Measurements from ENCODE around the gene ZNF385C.

The ZNF385C gene

GRCh38 chr17:42118545-42118944, 20.3 kb upstream of the ZNF385C start:
- in situ Hi-C loops (cut with MboI; ENCODE audit: low pct_unique_long_range_greater_than_20kb, low sequenced_read_pairs, unreplicated experiment), result loop anchor here (10.0 to 25.0 kb wide), 2 partner anchors 94 to 381 kb away; partner anchors contain the start of genes HAP1 and NKIRAS2
- peak; percentile 64 for DNase-seq (ENCODE audit: low spot score)
- TF ChIP-seq CTCF (IDR thresholded peaks at IDR 0.05; ENCODE audit: extremely low read depth, insufficient read depth, missing control alignments), result peak; percentile 69

- in situ Hi-C loops (cut with MboI; ENCODE audit: low pct_unique_long_range_greater_than_20kb, low sequenced_read_pairs, unreplicated experiment), result loop anchor here (10.0 to 25.0 kb wide), 2 partner anchors 93 to 381 kb away; partner anchors contain the start of genes HAP1 and NKIRAS2
- no peak for TF ChIP-seq CTCF (IDR thresholded peaks at IDR 0.05; ENCODE audit: extremely low read depth, insufficient read depth, missing control alignments)
- no peak for DNase-seq (ENCODE audit: low spot score)
Observed at GRCh38 chr17:42118126-42118510, 19.8 kb upstream of the ZNF385C start.

GRCh38 chr17:42117397-42118125, 19.3 kb upstream of the ZNF385C start:
- TF ChIP-seq CTCF (IDR thresholded peaks at IDR 0.05; ENCODE audit: extremely low read depth, insufficient read depth, missing control alignments), result no peak
- in situ Hi-C loops (cut with MboI; ENCODE audit: low pct_unique_long_range_greater_than_20kb, low sequenced_read_pairs, unreplicated experiment), result loop anchor here (10.0 to 25.0 kb wide), 2 partner anchors 93 to 380 kb away; partner anchors contain the start of genes HAP1 and NKIRAS2
- DNase-seq (ENCODE audit: low spot score), result no peak

- TF ChIP-seq CTCF (IDR thresholded peaks at IDR 0.05; ENCODE audit: extremely low read depth, insufficient read depth, missing control alignments), result peak; percentile 88
- peak; percentile 84 for DNase-seq (ENCODE audit: low spot score)
- in situ Hi-C loops (cut with MboI; ENCODE audit: low pct_unique_long_range_greater_than_20kb, low sequenced_read_pairs, unreplicated experiment), result loop anchor here (10.0 to 25.0 kb wide), 2 partner anchors 92 to 380 kb away; partner anchors contain the start of genes HAP1 and NKIRAS2
Observed at GRCh38 chr17:42116705-42117396, 18.6 kb upstream of the ZNF385C start.

- in situ Hi-C loops (cut with MboI; ENCODE audit: low pct_unique_long_range_greater_than_20kb, low sequenced_read_pairs, unreplicated experiment), result loop anchor here (10.0 to 25.0 kb wide), 2 partner anchors 89 to 377 kb away; partner anchors contain the start of genes HAP1 and NKIRAS2
- DNase-seq (ENCODE audit: low spot score), result no peak
- no peak for TF ChIP-seq CTCF (IDR thresholded peaks at IDR 0.05; ENCODE audit: extremely low read depth, insufficient read depth, missing control alignments)
Observed at GRCh38 chr17:42114118-42114517, 15.8 kb upstream of the ZNF385C start.

GRCh38 chr17:42113293-42114069, 15.2 kb upstream of the ZNF385C start:
- in situ Hi-C loops (cut with MboI; ENCODE audit: low pct_unique_long_range_greater_than_20kb, low sequenced_read_pairs, unreplicated experiment), result loop anchor here (10.0 to 25.0 kb wide), 2 partner anchors 89 to 376 kb away; partner anchors contain the start of genes HAP1 and NKIRAS2
- no peak for DNase-seq (ENCODE audit: low spot score)
- TF ChIP-seq CTCF (IDR thresholded peaks at IDR 0.05; ENCODE audit: extremely low read depth, insufficient read depth, missing control alignments), result no peak

Measured in GM13977 (cell line).